HUDEP-2 (cell line): Measurements from ENCODE around the gene SHISA7.
A peak's percentile ranks its signal among the peaks of the same experiment; 100 is the strongest.

ENCODE experiments used
- DNase-seq, 76 experiments: peaks; one replicate each; lab custom pipeline; 2025; ENCODE audit not compliant: unreplicated experiment in 76 of 76; lab: John Stamatoyannopoulos, UW

The SHISA7 gene

DNA sequence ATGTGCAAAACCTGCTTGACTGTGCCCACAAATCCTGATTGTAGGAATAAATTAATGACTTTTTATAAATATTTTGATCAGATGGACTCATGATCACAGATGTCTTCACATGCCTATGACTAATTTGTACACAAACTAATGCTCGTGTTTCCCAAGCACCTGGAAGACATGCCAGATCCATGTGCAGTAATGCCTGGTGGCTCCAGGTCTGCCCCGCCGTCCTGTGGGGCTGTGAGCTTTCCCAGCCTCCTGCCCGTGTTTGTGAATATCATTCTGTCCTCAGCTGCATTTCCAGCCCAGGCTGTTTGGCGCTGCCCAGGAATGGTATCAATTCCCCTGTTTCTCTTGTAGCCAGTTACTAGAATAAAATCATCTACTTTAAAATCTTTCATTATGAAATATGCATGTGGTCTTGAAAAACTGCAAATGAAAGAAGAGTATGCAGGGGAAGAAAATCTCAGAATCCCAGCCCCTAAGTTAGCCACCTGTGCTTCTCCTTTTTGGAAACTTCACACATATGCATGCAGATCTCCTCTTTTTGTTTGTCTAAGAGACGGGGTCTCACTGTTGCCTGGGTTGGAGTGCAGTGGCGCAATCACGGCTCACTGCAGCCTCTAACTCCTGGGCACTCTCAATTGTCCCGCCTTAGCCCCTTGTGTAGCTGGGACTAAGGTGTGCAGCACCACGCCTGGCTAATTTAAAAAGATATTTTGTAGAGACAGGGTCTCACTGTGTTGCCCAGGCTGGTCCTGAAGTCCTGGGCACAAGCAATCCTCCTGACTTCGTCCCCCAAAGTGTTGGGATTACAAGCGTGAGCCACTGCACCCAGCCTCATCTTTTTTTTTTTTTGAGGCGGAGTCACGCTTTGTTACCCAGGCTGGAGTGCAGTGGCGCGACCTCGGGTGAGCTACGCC lies 51.1 kb downstream of the SHISA7 start:
- DNase-seq, result no peak

DNA sequence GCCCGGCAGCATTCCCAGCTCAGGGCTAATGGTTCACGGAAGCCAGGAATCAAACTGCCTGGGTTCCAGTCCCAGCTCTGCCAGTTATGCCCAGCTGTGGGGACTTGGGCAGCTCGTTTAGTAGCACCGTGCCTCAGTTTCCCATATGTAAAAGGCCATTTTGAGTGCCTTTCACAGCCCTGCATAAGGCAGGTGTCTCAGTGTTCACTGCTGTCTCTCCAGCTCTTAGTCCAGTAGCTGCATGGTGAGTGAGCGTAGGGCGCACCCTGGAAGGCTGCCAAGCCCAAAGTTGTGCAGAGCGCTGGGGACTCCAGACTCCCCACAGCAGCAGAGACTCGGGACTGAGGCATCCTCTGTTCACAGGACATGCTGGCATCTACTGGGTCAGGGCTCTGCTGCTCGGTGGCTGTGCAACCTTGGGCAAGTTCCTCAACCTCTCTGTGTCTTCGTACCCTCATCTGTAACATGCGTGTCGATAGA lies 51.9 kb downstream of the SHISA7 start:
- peak in 31 of 76 experiments; percentile 21 to 53 (median 38) for DNase-seq

DNA sequence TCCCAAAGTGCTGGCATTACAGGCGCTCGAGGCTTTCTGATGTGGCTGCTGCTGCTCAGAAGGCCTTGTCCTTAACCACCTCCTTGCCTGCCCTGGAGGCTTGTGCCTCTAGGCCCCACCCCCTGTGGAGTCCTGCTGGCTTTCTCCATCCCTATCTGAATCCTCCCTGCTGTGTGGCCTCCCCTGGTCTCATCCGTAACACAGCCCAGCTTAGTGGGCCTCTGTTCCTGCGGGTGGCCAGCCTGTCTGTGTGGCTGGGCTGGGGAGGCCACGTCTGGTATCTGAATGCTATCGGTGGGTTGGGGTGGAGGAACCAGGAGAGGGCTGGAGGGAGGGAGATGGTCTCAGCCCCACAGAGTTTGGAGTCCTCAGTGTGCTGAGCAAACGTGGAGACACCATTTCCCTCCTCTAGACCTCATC lies 52.6 kb downstream of the SHISA7 start:
- peak in 5 of 76 experiments; percentile 23 to 54 (median 30) for DNase-seq

DNA sequence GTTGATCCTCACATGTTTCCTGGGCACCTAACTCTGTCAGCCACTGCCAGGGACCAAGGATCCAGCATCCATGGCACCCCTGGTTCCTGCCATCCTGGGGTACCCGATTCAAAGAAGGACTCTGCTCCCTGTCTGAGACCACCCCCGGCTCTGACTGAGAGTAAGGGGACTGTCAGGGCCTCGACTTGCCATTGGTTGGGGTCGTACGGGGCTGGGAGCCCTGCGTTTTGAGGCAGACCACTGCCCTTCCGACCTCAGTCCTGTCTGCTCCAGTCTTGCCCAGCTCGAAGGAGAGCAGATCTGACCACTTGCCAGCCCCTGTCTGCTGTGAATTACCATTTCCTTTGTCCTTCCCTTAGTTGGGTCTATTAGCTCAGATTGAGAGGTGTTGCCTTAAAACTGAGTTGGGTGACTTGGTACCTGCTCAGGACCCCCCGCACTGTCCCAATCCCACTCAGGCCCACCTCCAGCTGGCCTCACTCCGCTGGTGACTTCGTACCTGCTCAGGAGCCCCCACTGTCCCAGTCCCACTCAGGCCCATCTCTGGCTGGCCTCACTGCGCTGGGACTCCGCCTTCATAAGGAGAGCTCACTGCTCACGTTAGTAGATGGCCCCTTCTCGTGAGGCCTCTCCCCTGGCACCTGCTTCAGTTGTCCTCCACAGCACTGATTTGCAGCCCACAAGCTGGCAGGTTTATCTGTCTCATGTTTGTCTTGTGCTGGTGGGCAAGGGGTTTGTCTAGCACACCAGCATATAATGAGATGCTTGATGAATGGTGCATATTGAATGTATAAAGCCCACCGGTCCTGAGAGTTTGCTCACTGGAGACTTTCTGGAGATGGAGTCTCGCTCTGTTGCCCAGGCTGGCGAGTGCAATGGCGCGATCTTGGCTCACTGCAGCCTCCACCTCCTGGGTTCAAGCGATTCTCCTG lies 53.4 kb downstream of the SHISA7 start:
- no peak for DNase-seq

DNA sequence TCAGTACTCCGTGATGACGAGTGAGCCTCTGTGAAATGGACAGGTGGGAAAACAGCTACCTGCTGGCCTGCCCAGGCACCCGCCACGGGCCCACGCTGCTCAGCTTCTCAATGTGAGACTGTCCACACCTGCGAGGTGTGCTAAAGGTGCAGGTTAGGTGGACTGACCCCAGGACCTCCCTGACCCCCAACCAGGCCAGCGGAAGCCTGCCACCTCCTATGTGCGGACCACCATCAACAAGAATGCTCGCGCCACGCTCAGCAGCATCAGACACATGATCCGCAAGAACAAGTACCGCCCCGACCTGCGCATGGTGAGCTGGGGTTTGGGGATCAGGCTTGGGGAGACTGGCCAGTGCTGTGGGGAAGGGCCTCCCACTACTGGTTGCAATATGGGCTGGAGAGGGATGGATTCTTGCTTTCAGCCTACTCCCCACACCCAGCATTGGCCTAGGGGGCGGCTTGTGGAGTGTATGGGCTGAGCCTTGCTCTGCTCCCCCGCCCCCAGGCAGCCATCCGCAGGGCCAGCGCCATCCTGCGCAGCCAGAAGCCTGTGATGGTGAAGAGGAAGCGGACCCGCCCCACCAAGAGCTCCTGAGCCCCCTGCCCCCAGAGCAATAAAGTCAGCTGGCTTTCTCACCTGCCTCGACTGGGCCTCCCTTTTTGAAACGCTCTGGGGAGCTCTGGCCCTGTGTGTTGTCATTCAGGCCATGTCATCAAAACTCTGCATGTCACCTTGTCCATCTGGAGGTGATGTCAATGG lies 55.2 kb downstream of the SHISA7 start:
- no peak for DNase-seq

DNA sequence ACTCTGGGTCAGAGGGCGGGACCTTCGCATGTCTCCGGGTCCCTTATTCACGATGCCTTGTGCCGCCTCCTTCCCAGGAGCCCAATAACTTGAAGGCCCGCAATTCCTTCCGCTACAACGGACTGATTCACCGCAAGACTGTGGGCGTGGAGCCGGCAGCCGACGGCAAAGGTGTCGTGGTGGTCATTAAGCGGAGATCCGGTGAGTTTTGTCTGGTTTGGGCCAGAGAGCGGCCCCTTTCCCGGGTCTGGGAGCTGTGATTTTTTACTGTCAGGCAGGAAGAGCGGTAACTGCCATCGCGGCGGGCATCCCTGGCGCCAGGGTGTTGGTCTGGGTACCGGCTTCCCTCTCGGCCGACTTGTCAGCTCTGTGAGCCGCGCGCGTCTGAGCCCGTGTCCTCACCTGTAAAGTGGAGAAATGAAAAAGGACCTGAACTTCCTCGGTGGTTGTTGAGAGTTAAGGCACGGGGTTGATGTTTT lies 56.6 kb downstream of the SHISA7 start:
- no peak for DNase-seq

DNA sequence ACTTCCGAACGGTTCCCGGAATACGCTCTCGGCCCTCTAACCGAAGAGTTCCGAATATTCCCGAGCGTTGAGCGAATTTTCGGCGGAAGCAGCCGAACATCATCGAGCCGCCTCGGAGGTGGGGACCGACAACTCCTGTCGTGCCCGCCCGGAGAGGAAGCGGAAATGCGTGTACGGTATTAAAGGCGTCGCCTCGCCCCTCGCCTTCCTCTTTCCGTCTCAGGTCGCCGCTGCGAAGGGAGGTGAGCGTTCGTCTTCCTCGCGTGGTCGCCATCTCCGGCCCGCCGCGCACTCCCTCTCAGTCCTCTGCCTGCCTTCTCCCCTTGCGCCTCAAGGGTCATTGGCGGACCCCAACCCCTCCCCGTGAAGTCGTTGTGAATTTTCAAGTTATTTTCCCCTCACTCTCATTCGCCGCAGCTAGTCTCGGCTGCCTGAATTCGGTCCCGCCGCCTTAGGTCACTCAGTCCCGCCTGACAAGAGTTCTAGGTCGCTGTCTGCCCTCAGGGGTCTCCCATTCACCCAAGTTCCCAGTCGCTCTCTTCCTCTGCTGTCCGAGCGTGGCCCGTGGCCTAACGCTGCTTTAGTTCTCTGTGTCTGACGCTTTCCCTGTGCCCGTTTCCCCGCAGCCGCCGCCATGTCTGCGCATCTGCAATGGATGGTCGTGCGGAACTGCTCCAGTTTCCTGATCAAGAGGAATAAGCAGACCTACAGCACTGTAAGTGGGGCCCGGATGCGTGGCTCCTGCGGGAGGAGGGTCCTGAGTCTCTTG lies 57.2 kb downstream of the SHISA7 start, which contains the start of gene RPL28:
TSS of gene RPL28 (plus strand) at position 209 of the 769 bp plus-strand sequence. CDS start at position 635, 426 bp downstream.
- peak in 75 of 76 experiments; percentile 81 to 100 (median 99) for DNase-seq

DNA sequence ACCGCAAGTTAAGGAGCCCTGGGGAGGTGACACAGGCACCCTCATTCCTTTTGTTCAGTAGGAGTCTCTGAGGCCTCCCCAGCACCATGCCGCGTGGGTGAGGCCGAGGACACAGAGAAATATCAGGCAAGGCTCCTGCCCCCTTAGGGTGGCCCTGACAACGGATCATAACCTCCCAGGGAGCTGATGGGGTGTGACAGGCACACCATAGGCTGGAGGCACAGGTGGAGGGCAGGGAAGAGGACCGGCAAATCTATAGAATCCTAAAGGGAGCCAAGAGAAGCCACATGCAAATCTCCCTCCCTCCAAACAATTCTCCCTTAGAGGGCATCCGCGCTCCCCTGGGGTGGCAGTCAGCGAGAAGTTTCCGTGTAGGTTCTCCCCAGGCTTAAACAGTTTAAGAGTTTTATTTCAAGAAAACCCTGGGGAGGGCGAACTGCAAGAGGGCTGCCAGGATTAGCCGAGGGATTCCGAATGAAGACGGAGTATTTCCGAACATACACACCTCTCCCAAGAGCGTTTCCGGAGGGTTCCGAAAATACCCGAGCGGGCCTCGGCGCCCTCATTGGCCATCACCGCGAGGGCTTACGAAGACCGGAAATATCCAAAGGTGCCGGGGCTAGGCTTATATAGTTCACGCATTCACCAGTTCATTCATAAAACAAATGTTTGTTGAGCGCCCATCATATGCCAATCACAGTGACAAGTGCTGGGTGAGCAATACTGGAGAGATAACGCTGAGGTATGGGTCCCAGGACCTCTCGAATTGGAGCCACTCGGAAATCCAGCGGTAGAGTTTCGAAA lies 58.0 kb downstream of the SHISA7 start:
- DNase-seq, result peak in 74 of 76 experiments; percentile 66 to 100 (median 96)

DNA sequence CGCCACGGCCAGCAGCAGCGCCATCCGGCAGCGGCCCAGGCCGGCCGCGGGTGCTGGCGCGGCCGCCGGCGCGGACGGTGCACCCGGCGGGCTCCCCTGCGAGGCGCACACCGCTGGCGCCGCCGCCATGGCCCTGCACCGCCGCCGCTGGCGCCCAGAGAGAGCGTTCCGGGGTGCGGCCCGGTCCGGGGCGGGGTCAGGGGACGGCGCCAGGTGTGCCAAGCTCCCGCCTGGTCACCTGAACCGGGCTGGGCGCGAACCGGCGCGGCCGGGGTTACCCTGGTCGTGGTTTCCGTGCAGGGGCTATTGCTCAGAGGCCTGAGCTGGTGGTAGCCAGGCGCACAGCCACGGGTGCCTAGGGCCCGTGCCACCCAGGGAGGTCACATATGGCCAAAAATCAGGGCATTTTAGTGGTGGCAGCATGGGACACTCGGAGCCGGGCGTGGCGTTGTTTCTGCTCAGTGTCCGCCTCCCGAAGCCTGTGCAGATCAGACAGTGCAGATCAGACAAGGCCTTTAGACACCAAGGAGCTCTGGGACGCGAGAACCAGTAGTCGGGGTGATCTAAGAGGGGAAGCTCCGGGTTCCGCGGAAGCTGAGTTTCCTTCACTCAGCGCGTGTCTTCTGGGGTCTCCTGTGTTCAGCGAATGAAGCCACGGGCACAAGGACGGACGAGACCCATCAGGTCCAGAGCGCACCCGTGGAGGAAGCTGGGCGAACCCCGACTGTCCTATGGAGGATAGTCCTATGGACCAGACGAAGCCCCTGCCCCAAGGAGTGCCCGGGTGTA lies 58.8 kb downstream of the SHISA7 start, which contains the start of gene TMEM238:
TSS of gene TMEM238 (minus strand) at position 162 of the 789 bp plus-strand sequence. CDS start at position 129, 33 bp downstream.
- DNase-seq, result peak in 59 of 76 experiments; percentile 26 to 88 (median 56)

DNA sequence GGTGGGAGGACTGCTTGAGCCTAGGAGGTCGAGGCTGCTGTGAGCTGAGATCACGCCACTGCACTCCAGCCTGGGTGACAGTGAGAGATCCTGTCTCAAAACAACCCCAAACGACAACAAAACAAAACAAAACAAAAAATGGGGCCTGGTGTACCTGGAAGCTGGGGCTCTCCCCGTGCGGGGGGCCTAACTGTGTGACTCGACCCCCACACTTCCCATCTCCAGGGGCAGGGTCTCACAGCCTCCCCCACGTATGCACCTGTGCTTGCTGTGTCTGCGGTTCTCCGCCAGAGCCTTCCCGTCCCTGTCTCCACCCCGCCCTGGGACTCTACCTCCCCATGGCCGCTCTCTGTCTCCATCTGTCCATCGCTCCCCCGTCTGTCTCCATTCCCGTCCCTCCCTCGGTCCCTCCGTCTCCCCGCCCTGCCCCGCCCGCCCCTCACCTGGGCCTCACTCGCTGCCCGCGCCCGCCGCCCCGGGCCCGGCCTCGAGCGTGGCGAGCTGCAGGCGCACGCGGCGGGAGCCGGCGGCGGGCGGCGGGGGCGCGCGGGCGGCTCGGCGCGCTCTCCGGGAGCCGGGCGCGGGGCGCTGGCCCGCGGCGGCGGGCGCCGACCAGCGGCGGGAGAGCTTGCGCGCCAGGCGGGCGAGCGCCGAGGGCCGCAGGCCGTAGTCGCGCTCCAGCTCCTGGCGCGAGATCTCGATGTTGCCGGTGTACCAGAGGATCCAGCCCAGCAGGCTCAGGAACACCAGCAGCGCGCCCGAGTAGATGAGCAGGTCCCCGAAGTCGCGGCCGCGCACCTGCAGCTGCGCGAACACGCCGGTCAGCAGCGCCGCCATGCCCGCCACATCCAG lies 59.6 kb downstream of the SHISA7 start:
- peak in 45 of 76 experiments; percentile 12 to 72 (median 49) for DNase-seq

DNA sequence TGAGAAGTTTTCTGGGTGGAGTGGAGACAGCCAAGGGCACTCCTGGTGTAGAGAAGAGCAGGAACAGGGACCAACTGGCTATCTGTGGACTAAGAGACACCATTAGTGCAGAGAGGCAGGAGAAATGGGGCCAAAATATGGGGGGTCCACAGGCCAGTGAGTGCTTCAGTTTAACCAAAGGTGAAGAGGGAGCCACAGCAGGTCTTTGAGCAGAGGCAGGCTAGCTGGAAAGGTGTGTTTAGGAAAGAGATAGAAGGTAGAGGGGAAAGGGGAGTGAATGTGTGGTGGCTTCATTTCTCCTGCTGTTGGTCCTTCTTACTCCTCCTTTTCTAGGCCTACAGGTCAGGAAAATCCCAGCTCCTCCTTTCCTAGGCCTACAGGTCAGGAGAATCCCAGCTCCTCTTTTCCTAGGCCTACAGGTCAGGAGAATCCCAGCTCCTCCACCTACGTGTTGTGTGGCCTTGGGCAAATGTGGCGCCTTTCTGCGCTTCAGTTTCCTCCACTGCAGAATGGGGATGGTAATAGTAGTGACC lies 60.5 kb downstream of the SHISA7 start:
- no peak for DNase-seq

DNA sequence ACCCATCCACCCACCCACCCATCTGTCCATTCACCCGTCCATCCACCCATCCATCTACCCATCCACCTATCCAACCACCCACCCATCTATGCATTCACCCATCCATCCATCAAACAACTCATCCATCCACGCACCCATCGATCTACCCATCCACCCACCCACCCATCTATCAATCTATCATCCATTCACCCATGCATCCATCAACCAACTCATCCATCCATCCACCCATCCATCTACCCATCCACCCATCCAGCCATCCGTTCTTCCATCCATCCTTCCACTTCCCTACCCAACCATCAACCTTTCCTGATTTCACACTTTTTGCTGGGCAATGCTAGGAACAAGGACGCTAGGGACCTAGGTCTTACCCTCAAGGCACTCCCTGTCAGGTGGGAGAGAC lies 61.1 kb downstream of the SHISA7 start:
- DNase-seq, result no peak

DNA sequence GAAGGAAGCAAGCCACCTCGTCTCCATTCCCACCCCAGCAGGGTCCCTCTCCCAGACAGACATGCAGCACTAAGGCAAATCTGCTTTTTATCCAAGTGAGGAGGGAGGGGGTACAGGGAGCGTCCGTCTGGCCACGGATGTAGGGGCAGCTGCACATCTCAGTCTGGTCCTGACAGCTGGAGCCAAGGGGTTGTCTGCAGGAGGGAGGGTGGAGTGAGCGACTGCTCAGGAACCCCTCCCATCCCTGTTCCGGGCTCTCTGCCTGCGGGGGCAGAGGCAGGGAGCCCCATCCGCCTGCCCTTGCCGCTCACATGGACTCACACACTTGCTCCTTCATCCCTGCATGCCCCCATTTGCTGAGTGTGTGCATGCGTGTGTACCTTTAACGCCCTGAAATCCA lies 63.9 kb downstream of the SHISA7 start:
- DNase-seq, result no peak
